HG03565 (cell line): Measurements from ENCODE around the gene THSD7A.
A peak's percentile ranks its signal among the peaks of the same experiment; 100 is the strongest.

Source experiments
- ATAC-seq: cut with Tn5 transposase; IDR thresholded peaks from one replicate; pipeline ENCODE4 v1.9.1; 2021; ENCODE audit warnings: mild to moderate bottlenecking, moderate library complexity; ENCODE audit not compliant: unreplicated experiment

The THSD7A gene

GRCh38 chr7:11642841-11643240 lies 189.2 kb downstream of the THSD7A start:
- no peak for ATAC-seq

GRCh38 chr7:11642276-11642675 lies 189.7 kb downstream of the THSD7A start:
- ATAC-seq: no peak

DNA sequence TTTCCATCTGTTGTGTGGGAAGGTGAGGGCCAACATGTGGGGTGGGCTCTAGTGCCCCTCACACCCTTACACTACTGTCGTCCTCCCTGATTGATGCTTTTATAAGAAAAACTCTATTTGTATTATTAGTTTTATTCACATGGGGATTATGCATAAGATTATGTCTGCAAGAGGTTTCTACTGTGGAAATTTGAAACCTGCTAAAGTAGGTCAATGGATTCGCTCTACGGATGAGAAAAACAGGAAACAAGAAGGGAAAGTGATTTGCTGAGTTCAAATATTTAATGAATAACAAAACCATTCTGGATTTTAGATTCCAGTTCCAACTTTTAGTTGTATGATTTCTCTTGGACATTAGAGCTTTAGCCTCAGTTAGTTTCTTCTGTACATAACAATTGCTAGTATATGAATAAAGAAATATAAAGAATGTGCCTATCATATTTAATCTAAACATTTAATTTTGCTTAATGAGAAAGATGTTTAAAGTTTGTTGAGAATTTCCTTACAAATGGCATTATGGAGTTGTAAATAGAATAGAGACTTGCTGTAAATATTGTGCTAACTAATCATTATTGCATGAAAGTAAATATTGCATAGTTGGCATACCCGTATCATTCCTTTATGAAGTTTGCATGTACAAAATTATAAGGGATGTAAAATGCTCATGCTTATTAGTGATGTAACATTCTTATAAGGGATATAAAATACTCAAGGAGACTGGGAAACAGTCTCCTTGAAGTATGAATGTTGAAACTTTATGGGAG lies 193.8 kb downstream of the THSD7A start:
- ATAC-seq: no peak

- ATAC-seq: no peak
These were observed 195.7 kb downstream of the THSD7A start for GRCh38 chr7:11636274-11636673.

DNA sequence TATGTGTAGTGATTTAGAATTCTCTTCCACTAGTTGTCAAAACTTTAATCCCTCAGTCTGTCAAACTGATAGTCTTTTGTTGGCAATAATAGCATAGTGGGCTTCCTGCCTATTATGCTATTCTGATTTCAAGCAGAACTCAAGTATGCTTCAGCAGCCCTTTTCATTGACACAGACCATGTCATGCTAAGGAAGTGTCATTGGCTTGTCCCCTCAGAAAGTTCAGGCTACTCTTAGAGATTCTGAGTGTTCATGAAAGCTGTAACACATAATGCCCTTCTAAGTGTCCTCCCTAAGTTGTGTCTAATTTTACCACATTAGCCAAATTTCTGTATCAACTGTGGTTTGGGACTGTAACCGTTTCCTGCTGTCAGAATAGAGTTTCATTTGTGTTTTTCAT lies 198.7 kb downstream of the THSD7A start:
- ATAC-seq: no peak

DNA sequence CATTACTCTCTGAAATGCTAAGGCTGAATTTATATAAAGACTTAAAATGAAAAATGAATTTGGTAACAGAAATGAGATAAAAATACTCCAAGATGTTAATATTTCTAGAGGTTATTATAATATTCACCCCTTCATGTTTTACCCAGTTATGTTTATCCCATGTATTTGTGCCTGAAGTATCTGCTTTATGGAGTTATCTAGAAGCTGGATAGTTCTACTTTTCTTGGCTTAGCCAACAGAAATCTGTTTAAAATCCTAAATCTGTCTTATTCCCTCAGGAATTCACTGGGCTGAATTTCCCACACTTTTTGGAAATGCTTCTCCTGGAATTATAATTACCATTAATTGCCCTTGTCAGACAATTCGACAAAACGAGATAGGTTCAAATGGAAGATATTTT lies 201.6 kb downstream of the THSD7A start:
- no peak for ATAC-seq

DNA sequence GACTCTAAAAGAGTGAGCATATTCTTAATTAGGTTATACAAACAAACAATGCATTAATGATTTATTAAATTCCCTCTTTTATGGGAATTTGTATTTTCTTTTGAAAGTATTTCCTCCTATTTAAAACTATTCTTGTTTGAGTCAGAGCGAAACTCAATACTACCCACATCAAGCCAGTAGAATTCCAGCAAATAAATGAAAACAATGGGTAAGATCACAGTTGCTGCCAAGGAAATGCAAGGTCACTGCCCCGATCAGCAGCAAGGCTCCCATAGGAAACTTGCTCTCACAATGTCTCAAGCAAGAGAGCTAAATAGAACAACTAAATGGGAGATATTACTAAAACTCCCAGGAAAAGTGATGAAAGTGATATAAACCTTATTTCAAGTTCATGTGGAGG lies 206.3 kb downstream of the THSD7A start:
- ATAC-seq: no peak

GRCh38 chr7:11623093-11623678 lies 208.8 kb downstream of the THSD7A start:
- ATAC-seq: no peak

- no peak for ATAC-seq
These were observed 211.4 kb downstream of the THSD7A start for GRCh38 chr7:11620406-11621253.

GRCh38 chr7:11616466-11616865 lies 215.5 kb downstream of the THSD7A start:
- ATAC-seq: no peak

- ATAC-seq: no peak
These were observed 216.8 kb downstream of the THSD7A start for GRCh38 chr7:11615174-11615573.

DNA sequence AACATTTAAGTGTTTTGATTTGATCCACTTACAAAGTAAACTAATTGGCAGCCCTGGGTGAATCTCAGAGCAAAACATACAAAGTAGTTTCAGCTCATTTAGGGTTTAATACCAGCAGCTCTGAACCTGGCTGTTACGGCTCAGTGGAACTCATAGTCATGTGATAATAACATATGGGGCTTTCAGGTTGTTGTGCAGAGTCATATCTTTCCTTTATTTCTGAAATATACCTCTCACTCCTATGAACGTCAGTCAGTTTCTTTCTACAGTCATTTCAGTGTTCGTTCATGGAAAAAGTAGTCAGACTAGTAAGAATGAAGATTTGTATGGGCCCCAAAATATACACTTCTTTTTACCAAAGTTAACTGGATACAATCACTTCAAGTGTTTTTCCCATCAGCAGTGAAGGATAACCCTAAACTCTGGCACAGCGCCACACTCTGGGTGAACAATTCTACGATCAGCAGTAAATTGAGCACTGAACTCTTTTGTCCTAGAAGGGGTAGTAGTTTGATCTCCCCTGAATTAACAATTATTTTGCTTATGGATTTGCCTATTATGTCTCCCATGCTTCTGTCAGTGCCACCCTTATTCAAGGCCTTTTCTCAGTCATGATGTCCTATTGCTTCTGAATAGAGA lies 218.6 kb downstream of the THSD7A start:
- peak; percentile 97 for ATAC-seq

- peak; percentile 18 for ATAC-seq
These were observed 219.3 kb downstream of the THSD7A start for GRCh38 chr7:11612737-11613136.

GRCh38 chr7:11609096-11609670 lies 222.8 kb downstream of the THSD7A start:
- ATAC-seq: no peak

DNA sequence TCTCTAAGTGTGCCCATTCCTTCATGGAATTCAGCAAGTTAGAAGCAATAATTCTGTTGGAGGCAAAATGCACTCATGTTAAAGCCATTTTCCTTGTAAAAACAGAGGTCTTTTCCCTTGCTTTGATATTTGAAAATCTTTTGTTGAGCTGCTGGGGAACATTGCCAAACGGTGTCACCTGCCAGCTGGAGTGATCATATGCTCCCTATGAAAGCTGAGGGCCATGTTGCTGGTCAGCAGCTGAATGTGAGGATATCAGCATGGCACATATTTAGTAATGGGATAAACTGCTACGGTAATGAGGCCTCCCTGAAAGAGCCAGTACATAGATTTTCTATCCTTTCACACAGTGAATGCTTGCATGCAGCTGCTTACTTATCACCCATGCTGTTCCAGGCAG lies 224.3 kb downstream of the THSD7A start:
- no peak for ATAC-seq

DNA sequence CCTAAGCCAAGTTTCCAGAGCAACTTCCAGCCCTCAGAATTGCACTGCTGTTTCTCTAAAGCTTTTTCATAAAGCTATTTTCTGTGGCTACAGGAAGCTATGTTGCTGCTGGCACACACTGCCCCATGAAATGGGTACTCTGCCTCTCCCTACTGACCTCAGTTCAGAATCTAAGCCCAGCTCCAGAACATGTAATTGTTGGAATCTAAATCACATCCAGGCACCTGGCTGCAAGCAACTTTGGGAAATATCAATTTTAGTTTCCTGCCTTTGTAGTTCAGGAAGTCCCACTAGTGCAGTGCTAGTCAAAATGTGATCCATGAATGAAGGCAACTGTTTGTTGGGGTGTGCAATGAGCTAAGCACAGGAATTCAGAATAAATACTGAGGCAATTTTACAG lies 226.2 kb downstream of the THSD7A start:
- no peak for ATAC-seq

DNA sequence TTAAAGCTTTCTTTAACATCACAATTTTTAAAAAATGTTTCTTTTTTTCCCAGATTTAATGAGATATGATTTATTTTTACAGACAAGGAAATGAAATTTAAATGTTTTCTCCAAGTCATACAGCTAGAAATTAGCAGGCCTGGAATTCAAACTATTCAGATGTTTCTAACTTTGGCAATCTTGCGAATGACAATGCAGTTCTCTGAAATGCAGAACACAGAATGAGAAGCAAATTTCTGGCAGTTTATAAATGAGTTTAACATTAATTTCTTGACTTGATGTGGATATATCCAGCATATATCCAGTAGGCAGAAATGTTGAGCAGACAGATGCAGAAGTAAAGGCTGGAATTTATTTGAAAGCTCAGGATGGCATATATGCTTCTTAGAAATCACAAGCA lies 227.5 kb downstream of the THSD7A start:
- ATAC-seq: no peak

DNA sequence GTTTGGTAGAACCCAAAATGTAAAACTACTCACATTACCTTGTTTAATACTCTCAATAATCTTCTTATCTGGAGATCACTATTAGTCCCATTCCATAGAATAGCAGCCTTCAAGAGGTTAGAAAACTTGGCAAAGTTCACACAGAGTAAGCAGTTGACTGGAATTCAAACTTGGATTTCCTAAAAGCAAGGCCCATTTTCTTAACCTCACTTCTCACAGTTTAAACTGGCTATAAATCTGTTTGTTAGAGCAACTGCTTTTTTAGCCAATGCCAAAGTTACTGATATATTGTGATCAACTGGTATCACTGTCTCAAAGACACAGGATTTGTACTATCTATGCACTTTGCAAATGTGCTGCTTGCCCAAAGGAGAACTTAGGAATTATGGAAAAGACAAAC lies 230.2 kb downstream of the THSD7A start:
- no peak for ATAC-seq

GRCh38 chr7:11593322-11593721 lies 238.7 kb downstream of the THSD7A start:
- no peak for ATAC-seq

GRCh38 chr7:11592699-11593098 lies 239.3 kb downstream of the THSD7A start:
- ATAC-seq: no peak

DNA sequence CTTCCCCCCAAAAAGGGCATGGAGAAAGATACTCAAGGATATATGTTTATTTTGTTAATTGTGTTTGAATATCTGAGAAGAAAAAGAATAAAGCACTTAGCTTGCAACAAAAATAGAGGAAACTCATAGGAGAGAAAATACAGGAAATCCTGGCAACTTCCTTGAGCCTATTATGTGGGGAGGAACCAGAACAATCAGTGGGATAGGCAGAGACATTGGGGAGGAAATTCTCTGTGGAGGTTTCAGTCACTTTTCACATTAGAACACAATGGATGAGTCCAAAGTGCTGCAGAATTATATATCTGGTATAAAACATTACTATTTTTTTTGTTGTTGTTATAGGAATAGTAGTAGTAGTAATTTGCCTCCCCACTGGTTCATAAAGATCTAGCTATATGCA lies 240.1 kb downstream of the THSD7A start:
- ATAC-seq: no peak
